ENCODE results near the gene SLC15A1. TPM values are rescaled to one million over a fixed set of nuclear protein-coding genes. Genes with fewer than 3 reads are reported as not detected.

The SLC15A1 gene
- polyA plus RNA-seq, 2 of the 4 experiments (the other 2 are of a cell fraction): 0.04 to 0.09 TPM

- POLR2A ChIA-PET: no interaction called here
- 86% methylated on average over 16 of the region's 16 CpGs for WGBS (ENCODE audit: missing lambda C conversion rate)
- CTCF ChIA-PET: no interaction called here
- DNase-seq (ENCODE audit: low read depth in 1 of 2, low spot score in 1 of 2) (no peak), FAIRE-seq (no peak), ATAC-seq (no peak)
- Histone ChIP-seq H3K4me2 (no peak overlapping the region), H3K27ac (no peak overlapping the region), H3K4me1 (peaks cover 4% of the 10 kb centered on the region; the same call in 2 of the 3 replicates), H3K9me3 (no peaks in the 10 kb centered on the region), H3K4me3 (no peak overlapping the region)
- no peak for TF ChIP-seq NFE2L2 (conservative IDR thresholded peaks at IDR 0.05; ENCODE audit: low read length)
- TF ChIP-seq, protein P1, sequence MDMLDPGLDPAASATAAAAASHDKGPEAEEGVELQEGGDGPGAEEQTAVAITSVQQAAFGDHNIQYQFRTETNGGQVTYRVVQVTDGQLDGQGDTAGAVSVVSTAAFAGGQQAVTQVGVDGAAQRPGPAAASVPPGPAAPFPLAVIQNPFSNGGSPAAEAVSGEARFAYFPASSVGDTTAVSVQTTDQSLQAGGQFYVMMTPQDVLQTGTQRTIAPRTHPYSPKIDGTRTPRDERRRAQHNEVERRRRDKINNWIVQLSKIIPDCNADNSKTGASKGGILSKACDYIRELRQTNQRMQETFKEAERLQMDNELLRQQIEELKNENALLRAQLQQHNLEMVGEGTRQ (IDR thresholded peaks at IDR 0.05): no peak
- TF ChIP-seq ZFP36 (IDR thresholded peaks at IDR 0.05; ENCODE audit: borderline replicate concordance, partially characterized antibody): no peak
- no peak for TF ChIP-seq JUN (IDR thresholded peaks at IDR 0.05)
- TF ChIP-seq EHF (CRISPR knock-in tag; IDR thresholded peaks at IDR 0.05): no peak
- TF ChIP-seq, protein P2, sequence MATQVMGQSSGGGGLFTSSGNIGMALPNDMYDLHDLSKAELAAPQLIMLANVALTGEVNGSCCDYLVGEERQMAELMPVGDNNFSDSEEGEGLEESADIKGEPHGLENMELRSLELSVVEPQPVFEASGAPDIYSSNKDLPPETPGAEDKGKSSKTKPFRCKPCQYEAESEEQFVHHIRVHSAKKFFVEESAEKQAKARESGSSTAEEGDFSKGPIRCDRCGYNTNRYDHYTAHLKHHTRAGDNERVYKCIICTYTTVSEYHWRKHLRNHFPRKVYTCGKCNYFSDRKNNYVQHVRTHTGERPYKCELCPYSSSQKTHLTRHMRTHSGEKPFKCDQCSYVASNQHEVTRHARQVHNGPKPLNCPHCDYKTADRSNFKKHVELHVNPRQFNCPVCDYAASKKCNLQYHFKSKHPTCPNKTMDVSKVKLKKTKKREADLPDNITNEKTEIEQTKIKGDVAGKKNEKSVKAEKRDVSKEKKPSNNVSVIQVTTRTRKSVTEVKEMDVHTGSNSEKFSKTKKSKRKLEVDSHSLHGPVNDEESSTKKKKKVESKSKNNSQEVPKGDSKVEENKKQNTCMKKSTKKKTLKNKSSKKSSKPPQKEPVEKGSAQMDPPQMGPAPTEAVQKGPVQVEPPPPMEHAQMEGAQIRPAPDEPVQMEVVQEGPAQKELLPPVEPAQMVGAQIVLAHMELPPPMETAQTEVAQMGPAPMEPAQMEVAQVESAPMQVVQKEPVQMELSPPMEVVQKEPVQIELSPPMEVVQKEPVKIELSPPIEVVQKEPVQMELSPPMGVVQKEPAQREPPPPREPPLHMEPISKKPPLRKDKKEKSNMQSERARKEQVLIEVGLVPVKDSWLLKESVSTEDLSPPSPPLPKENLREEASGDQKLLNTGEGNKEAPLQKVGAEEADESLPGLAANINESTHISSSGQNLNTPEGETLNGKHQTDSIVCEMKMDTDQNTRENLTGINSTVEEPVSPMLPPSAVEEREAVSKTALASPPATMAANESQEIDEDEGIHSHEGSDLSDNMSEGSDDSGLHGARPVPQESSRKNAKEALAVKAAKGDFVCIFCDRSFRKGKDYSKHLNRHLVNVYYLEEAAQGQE (IDR thresholded peaks at IDR 0.05): no peak
- TF ChIP-seq CHD4 (IDR thresholded peaks at IDR 0.05; ENCODE audit: borderline replicate concordance): no peak
- TF ChIP-seq SMC3 (IDR thresholded peaks at IDR 0.05): no peak
- TF ChIP-seq CTCF (IDR thresholded peaks at IDR 0.05): no peak
- no peak for TF ChIP-seq BHLHE40 (IDR thresholded peaks at IDR 0.05; ENCODE audit: low read depth, low read length)
- no peak for TF ChIP-seq ZSCAN20 (CRISPR knock-in tag; IDR thresholded peaks at IDR 0.05)
- TF ChIP-seq, protein P3, sequence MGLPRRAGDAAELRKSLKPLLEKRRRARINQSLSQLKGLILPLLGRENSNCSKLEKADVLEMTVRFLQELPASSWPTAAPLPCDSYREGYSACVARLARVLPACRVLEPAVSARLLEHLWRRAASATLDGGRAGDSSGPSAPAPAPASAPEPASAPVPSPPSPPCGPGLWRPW (IDR thresholded peaks at IDR 0.05): no peak
- TF ChIP-seq NR3C1 (IDR thresholded peaks at IDR 0.05): no peak
- no peak for TF ChIP-seq HEYL (CRISPR knock-in tag; IDR thresholded peaks at IDR 0.05)
Observed at GRCh38 chr13:98675837-98676236, 76.6 kb downstream of the SLC15A1 start.

GRCh38 chr13:98675066-98675465 lies 77.4 kb downstream of the SLC15A1 start:
- POLR2A ChIA-PET: no interaction called here
- Histone ChIP-seq H3K9me3 (no peaks in the 10 kb centered on the region), H3K4me1 (peaks cover 4% of the 10 kb centered on the region; the same call in 2 of the 3 replicates), H3K4me3 (no peak overlapping the region), H3K4me2 (no peak overlapping the region), H3K27ac (no peak overlapping the region)
- DNase-seq (ENCODE audit: low read depth in 1 of 2, low spot score in 1 of 2) (no peak), ATAC-seq (no peak), FAIRE-seq (no peak)
- 85% methylated on average over 9 of the region's 11 CpGs for WGBS (ENCODE audit: missing lambda C conversion rate)
- CTCF ChIA-PET: interaction anchor here (1.0 to 2.8 kb wide), 2 partner anchors 168 to 228 kb away, joined by 3 to 32 read pairs; no protein-coding TSS in a partner anchor
- TF ChIP-seq EHF (CRISPR knock-in tag; IDR thresholded peaks at IDR 0.05) (no peak), GATA3 (IDR thresholded peaks at IDR 0.05; ENCODE audit: borderline replicate concordance) (no peak), BHLHE40 (IDR thresholded peaks at IDR 0.05; ENCODE audit: low read depth, low read length) (no peak), HMGXB4 (CRISPR knock-in tag; IDR thresholded peaks at IDR 0.05; ENCODE audit: borderline replicate concordance) (no peak), KDM1A (IDR thresholded peaks at IDR 0.05; ENCODE audit: low read depth) (no peak), KDM5A (IDR thresholded peaks at IDR 0.05) (no peak), RAD21 (conservative IDR thresholded peaks at IDR 0.05 in 1 of 2, IDR thresholded peaks at IDR 0.05 in 1 of 2) (no peak), CTCF (IDR thresholded peaks at IDR 0.05) (no peak), MYC (IDR thresholded peaks at IDR 0.05; ENCODE audit: borderline replicate concordance, low read length) (no peak)
- TF ChIP-seq, protein P2 (IDR thresholded peaks at IDR 0.05): no peak
- TF ChIP-seq, protein P3 (IDR thresholded peaks at IDR 0.05): no peak

Measured in A549 (cell line).